IMR-90 (cell line): ENCODE results near the gene RRP1. TPM values are rescaled to one million over a fixed set of nuclear protein-coding genes. Genes with fewer than 3 reads are reported as not detected.
A peak's percentile ranks its signal among the peaks of the same experiment; 100 is the strongest.

Experiments
- ATAC-seq: fragments of 200-7000 bp; cut with Tn5 transposase; 2 replicates; pipeline ENCODE4 v1.9.1; 2020; ENCODE audit warnings: low read depth, mild to moderate bottlenecking, moderate library complexity
- BruUV-seq: library from RNA; stranded (reverse); fragments of 400-500 nt; replicated peaks from 2 replicates; lab custom pipeline; 2021; lab: Mats Ljungman, UMichigan
- CTCF ChIA-PET: fragments of 300-600 bp; formaldehyde crosslinking; extraction: SDS; loops from one replicate; lab custom pipeline; 2021; ENCODE audit warnings: antibody characterized with exemption; lab: Yijun Ruan, JAX
- POLR2A ChIA-PET: fragments of 300-600 bp; sonication (Branson Sonifier 250); formaldehyde crosslinking; loops from one replicate; lab custom pipeline; 2022; ENCODE audit warnings: antibody characterized with exemption; ENCODE audit not compliant: unreplicated experiment; lab: Charles Lee
- DNase-seq: peaks from one replicate; pipeline ENCODE4 v3.0.0; 2013
- H2AFZ ChIP-seq: replicated peaks from 2 replicates; pipeline ENCODE3; 2013; ENCODE audit warnings: low read length, mild to moderate bottlenecking; ENCODE audit not compliant: poor library complexity
- H2AK5ac ChIP-seq: 2 replicates; pipeline ENCODE4 v1.6.1; 2013; ENCODE audit warnings: low read depth, low read length, inconsistent platforms
- H2AK9ac ChIP-seq: replicated peaks from 2 replicates; pipeline ENCODE3; 2013; ENCODE audit warnings: mild to moderate bottlenecking, low read depth, low read length, moderate library complexity; ENCODE audit not compliant: poor library complexity
- H2BK120ac ChIP-seq: 2 replicates; pipeline ENCODE4 v1.6.1; 2013; ENCODE audit warnings: low read depth, low read length, inconsistent platforms
- H2BK15ac ChIP-seq: 3 replicates; pipeline ENCODE4 v1.6.1; 2013; ENCODE audit warnings: low read depth, low read length, inconsistent platforms
- H2BK20ac ChIP-seq: 2 replicates; pipeline ENCODE4 v1.6.1; 2013; ENCODE audit warnings: low read depth, mild to moderate bottlenecking, inconsistent platforms, low read length, moderate library complexity
- H2BK5ac ChIP-seq: 2 replicates; pipeline ENCODE4 v1.6.1; 2013; ENCODE audit warnings: mild to moderate bottlenecking, low read depth, low read length, inconsistent platforms; ENCODE audit not compliant: poor library complexity, severe bottlenecking
- H3K14ac ChIP-seq: replicated peaks from 2 replicates; pipeline ENCODE4 v1.6.1; 2013; ENCODE audit warnings: low read depth, low read length, inconsistent platforms
- H3K18ac ChIP-seq: 2 replicates; pipeline ENCODE4 v1.6.1; 2013; ENCODE audit warnings: low read depth, low read length, control low read depth
- H3K23ac ChIP-seq: 2 replicates; pipeline ENCODE4 v1.6.1; 2013; ENCODE audit warnings: low read depth, low read length, inconsistent platforms
- H3K27ac ChIP-seq: 2 replicates; pipeline ENCODE4 v1.5.1; 2013; ENCODE audit warnings: mild to moderate bottlenecking, control low read depth, low read length; ENCODE audit not compliant: insufficient read depth
- H3K27me3 ChIP-seq: 2 replicates; pipeline ENCODE4 v1.6.1; 2013; ENCODE audit warnings: low read length; ENCODE audit not compliant: control insufficient read depth, insufficient read depth
- H3K36me3 ChIP-seq: 2 replicates; pipeline ENCODE4 v1.6.1; 2013; ENCODE audit warnings: low read length, mixed read lengths; ENCODE audit not compliant: control insufficient read depth, insufficient read depth
- H3K4ac ChIP-seq: 2 replicates; pipeline ENCODE4 v1.6.1; 2013; ENCODE audit warnings: low read depth, low read length, inconsistent platforms
- H3K4me1 ChIP-seq: 2 replicates; pipeline ENCODE4 v1.6.1; 2013; ENCODE audit warnings: low read length, mixed read lengths; ENCODE audit not compliant: control insufficient read depth, insufficient read depth
- H3K4me2 ChIP-seq: 2 replicates; pipeline ENCODE4 v1.6.1; 2013; ENCODE audit warnings: low read depth, mild to moderate bottlenecking, control low read depth, low read length, moderate library complexity
- H3K4me3 ChIP-seq: 2 replicates; pipeline ENCODE4 v1.5.1; 2013; ENCODE audit warnings: low read depth, mild to moderate bottlenecking, control low read depth, low read length, moderate library complexity; ENCODE audit not compliant: insufficient read depth
- H3K56ac ChIP-seq: 2 replicates; pipeline ENCODE4 v1.6.1; 2013; ENCODE audit warnings: low read length, inconsistent platforms; ENCODE audit not compliant: insufficient read depth; ENCODE audit errors: extremely low read depth
- H3K79me1 ChIP-seq, 2 experiments: 2 replicates each; pipeline ENCODE4 v1.6.1; 2013; ENCODE audit warnings: low read length in 2 of 2, inconsistent platforms in 1 of 2, low read depth in 1 of 2
- H3K9ac ChIP-seq: 2 replicates; pipeline ENCODE4 v1.6.1; 2013; ENCODE audit warnings: low read depth, low read length, control low read depth
- H3K9me1 ChIP-seq: 2 replicates; pipeline ENCODE4 v1.6.1; 2013; ENCODE audit warnings: low read length, inconsistent platforms; ENCODE audit not compliant: insufficient read depth
- H3K9me3 ChIP-seq: 2 replicates; pipeline ENCODE4 v1.6.1; 2013; ENCODE audit warnings: low read length; ENCODE audit not compliant: control insufficient read depth, insufficient read depth
- H4K20me1 ChIP-seq: 2 replicates; pipeline ENCODE4 v1.6.1; 2013; ENCODE audit warnings: low read length, inconsistent platforms; ENCODE audit not compliant: insufficient read depth
- H4K5ac ChIP-seq: 2 replicates; pipeline ENCODE4 v1.6.1; 2013; ENCODE audit warnings: mild to moderate bottlenecking, low read depth, low read length, control low read depth
- H4K8ac ChIP-seq, 2 experiments: 2 replicates each; pipeline ENCODE4 v1.6.1; 2013; ENCODE audit warnings: low read depth in 2 of 2, low read length in 2 of 2, control low read depth in 1 of 2, inconsistent platforms in 1 of 2
- H4K91ac ChIP-seq: 2 replicates; pipeline ENCODE4 v1.6.1; 2013; ENCODE audit warnings: low read depth, low read length, inconsistent platforms; ENCODE audit not compliant: insufficient read depth
- FOS ChIP-seq: fragments of 150-350 bp; IDR thresholded peaks from 2 replicates; pipeline ENCODE4 v1.6.1; 2016; ENCODE audit warnings: low read depth, low read length
- POLR2A ChIP-seq: IDR thresholded peaks from 2 replicates; pipeline ENCODE4 v1.6.1; 2012; ENCODE audit warnings: mild to moderate bottlenecking, low read depth, low read length
- RAD21 ChIP-seq: IDR thresholded peaks from 2 replicates; pipeline ENCODE4 v1.6.1; 2012; ENCODE audit warnings: low read length, improper control_type of control experiment
- SMC3 ChIP-seq: fragments of 150-350 bp; IDR thresholded peaks from 2 replicates; pipeline ENCODE4 v1.6.1; 2016; ENCODE audit warnings: low read depth, mild to moderate bottlenecking, antibody characterized with exemption, low read length, moderate library complexity
- WGBS, 2 experiments: methylation state at CpG; one replicate each; pipeline versions ENCODE4 v1.1.5 to v1.1.7; 2013; ENCODE audit warnings: missing lambda C conversion rate in 2 of 2; ENCODE audit not compliant: insufficient read length in 1 of 2; ENCODE audit errors: extremely low coverage in 2 of 2; 5-methylcytosine and 5-hydroxymethylcytosine counted together
- dilution Hi-C: fragments of 300-500 bp; cut with HindIII; formaldehyde crosslinking; loops from one replicate; pipeline ENCODE4 v1.14.3; 2018; ENCODE audit warnings: low sequenced_read_pairs; ENCODE audit not compliant: unreplicated experiment
- in situ Hi-C: fragments of 300-500 bp; cut with MboI; formaldehyde crosslinking; loops from 3 replicates; pipeline ENCODE4 v1.14.3; 2019; ENCODE audit warnings: low sequenced_read_pairs, inconsistent platforms, mixed read lengths
- intact Hi-C: fragments of 100-400 bp; cut with micrococcal nuclease; formaldehyde crosslinking; loops from 2 replicates; pipeline ENCODE4 v1.10.0; 2022
- polyA plus RNA-seq, 3 experiments: library from polyadenylated mRNA; depleted of rRNA; stranded (reverse); fragments of >200 nt; gene quantifications; 2 replicates each; pipeline ENCODE4 v1.2.3, GENCODE V29; 2012; ENCODE audit warnings: low replicate concordance in 1 of 3
- total RNA-seq: library from RNA; depleted of rRNA; stranded (reverse); fragments of >200 nt; gene quantifications from 2 replicates; pipeline ENCODE4 v1.2.3, GENCODE V29; 2012

Gene RRP1
- total and polyA plus RNA-seq, 2 of the 4 experiments (the other 2 are of a cell fraction), result 20.2 to 23.3 TPM

DNA sequence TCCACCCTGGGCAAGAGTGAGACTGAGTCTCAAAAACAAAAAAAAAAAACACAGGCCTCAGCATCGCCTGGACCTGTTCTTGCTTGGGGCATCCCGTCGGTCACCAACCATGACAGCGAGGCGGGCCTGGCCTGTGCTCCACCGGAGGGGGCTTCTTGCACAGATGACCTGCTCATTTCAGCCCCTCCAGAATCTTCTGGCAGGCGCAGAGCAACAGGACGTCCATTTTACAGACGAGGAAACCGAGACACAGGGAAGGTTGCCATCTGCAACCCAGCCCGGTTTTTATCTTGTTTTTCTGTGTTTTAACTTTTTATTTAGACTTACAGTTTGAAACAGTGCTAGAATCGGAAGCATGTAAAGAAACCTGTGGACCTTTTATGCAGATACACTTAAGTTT is 14.2 kb upstream of the RRP1 start:
- Histone ChIP-seq H3K9me1 (peaks cover 7% of the 10 kb centered on the region; the same call in 1 of the 2 replicates), H3K27ac (0 out of 2 replicates have a peak overlapping the region, but pooled peaks have one; percentile 9), H4K5ac (no peak overlapping the region; the same call in 1 of the 2 replicates), H4K8ac (no peak overlapping the region; a peak in 1 of 4 replicates), H4K20me1 (peaks cover 15% of the 10 kb centered on the region; the same call in 1 of the 2 replicates), H3K56ac (peak overlapping the region; percentile 8; the same call in 1 of the 2 replicates), H3K9ac (peak overlapping the region; percentile 87), H3K4me3 (peak overlapping the region; percentile 99), H2BK15ac (no peak overlapping the region), H4K91ac (no peak overlapping the region), H3K18ac (no peak overlapping the region), H3K14ac (peak overlapping the region; percentile 39; the same call in 1 of the 2 replicates), H2BK120ac (no peak overlapping the region), H3K23ac (peak overlapping the region; percentile 6; the same call in 1 of the 2 replicates), H2BK5ac (no peak overlapping the region), H2AFZ (no peak overlapping the region), H2AK5ac (peak overlapping the region; percentile 75), H3K4me2 (peak overlapping the region; percentile 92), H2AK9ac (peak overlapping the region; percentile 44), H3K27me3 (no peaks in the 10 kb centered on the region), H3K4me1 (peaks cover 3% of the 10 kb centered on the region), H3K36me3 (peaks cover 16% of the 10 kb centered on the region), H3K9me3 (no peaks in the 10 kb centered on the region), H2BK20ac (no peak overlapping the region), H3K4ac (peak overlapping the region; percentile 60; the same call in 1 of the 2 replicates), H3K79me1 (peaks cover 0 to 27% of the 10 kb centered on the region in 2 experiments; a peak in 3 of 4 replicates)
- WGBS, 2 experiments, result 80% methylated on average over 5 of the region's 12 CpGs; no CpG with 5 or more reads in 1 of the 2 experiments
- in situ Hi-C loops (no loop called here), dilution Hi-C loops (no loop called here), intact Hi-C loops (no loop called here)
- POLR2A ChIA-PET, result no interaction called here
- TF ChIP-seq SMC3 (no peak), POLR2A (no peak), RAD21 (no peak), FOS (no peak)
- no peak for ATAC-seq
- DNase-seq, result no peak
- CTCF ChIA-PET, result no interaction called here
- BruUV-seq, result no TSS peak
